ENCODE results near the gene RABL6. TPM values are rescaled to one million over a fixed set of nuclear protein-coding genes. Genes with fewer than 3 reads are reported as not detected.

The RABL6 gene
- total RNA-seq, 1 donor from 2014 or later, result 71.2 TPM

DNA sequence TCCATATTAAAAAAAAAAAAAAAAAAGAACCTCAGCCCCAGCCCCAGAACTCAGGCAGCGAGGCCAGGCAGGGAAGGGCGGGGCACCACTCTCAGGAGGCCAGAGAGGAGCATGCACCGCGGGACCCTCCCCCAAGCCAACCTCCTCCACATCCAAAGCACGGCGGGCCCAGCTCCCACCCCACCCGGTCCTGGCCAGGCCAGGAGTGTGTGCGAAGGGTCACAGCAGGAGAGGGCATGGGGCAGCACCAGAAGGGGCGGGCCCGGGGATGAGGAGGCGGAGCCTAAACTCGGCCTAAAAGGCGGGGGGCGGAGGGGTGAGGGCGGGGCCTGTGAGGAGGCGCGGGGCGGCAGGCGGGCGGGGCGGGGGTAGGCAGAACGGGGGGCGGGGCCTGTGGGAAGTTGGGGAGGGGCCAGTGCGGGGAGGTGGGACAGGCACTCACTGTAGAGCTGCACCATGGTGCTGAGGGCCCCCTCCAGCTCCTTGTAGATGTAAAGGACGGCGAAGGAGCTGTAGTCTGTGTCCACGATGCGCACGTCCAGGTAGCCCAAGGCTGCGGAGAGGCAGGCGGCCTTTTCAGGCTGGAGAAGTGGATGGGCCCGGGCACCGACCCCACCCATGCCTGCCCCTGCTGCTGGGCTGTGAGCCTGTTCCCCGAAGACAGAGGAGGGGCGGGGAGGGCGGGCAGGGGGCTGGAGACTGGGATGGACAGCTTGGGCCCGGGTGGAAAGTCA lies 44.7 kb upstream of the RABL6 start:
- TF ChIP-seq CTCF (IDR thresholded peaks at IDR 0.05) (no peak), EZH2phosphoT487 (IDR thresholded peaks at IDR 0.05) (no peak), EZH2 (IDR thresholded peaks at IDR 0.05) (no peak)
- H3K27me3 Mint-ChIP-seq (ENCODE audit: insufficient read depth, low read depth), result no peaks in the 10 kb centered on the region
- H3K4me3 Mint-ChIP-seq, result no peak overlapping the region
- H3K9me3 Mint-ChIP-seq, result no peaks in the 10 kb centered on the region
- Histone ChIP-seq H4K20me1 (ENCODE audit: low read depth) (no peaks in the 10 kb centered on the region), H3K27me3 (peaks cover 17% of the 10 kb centered on the region), H3K79me2 (ENCODE audit: low read depth) (no peaks in the 10 kb centered on the region), H3K9me3 (ENCODE audit: low read depth) (no peaks in the 10 kb centered on the region), H2AFZ (replicated peaks) (no peak overlapping the region), H3K4me2 (peak overlapping the region; percentile 57), H3K27ac (no peak overlapping the region), H3K36me3 (no peaks in the 10 kb centered on the region), H3F3A (ENCODE audit: low read depth) (peaks cover 22% of the 10 kb centered on the region), H3K9ac (no peak overlapping the region), H3K4me1 (peaks cover 10% of the 10 kb centered on the region), H3K4me3 (no peak overlapping the region)
- peaks cover 28% of the 10 kb centered on the region for H3K4me1 Mint-ChIP-seq
- DNase-seq (ENCODE audit: low spot score), result peak; percentile 93
- no peaks in the 10 kb centered on the region for H3K36me3 Mint-ChIP-seq
- no peak overlapping the region for H3K27ac Mint-ChIP-seq

DNA sequence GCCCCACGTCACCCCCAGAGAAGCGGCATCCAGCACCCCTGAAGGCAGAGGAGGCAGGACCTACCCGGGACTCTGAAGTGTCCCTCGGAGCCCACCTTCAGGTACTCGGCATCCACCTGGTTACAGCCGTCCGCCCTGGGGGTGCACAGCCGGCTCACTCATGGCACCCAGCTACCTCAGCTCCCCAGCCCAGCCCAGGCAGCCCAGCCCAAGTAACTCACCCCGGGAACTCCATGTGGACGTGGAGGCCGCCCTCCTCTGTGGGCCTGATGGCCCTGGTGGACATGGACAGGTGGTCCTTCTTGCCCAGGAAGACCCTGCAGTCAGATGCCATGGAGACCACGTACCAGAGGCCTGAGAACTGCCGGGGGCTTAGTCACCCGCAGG lies 44.1 kb upstream of the RABL6 start:
- no peak for DNase-seq (ENCODE audit: low spot score)
- Histone ChIP-seq H3K27ac (no peak overlapping the region), H3K27me3 (peaks cover 22% of the 10 kb centered on the region), H3K79me2 (ENCODE audit: low read depth) (no peaks in the 10 kb centered on the region), H3K36me3 (no peaks in the 10 kb centered on the region), H3K9me3 (ENCODE audit: low read depth) (no peaks in the 10 kb centered on the region), H4K20me1 (ENCODE audit: low read depth) (no peaks in the 10 kb centered on the region), H3K4me2 (peak overlapping the region; percentile 57), H3F3A (ENCODE audit: low read depth) (peaks cover 25% of the 10 kb centered on the region), H3K4me3 (no peak overlapping the region), H3K9ac (no peak overlapping the region), H2AFZ (replicated peaks) (no peak overlapping the region), H3K4me1 (peaks cover 10% of the 10 kb centered on the region)
- Mint-ChIP-seq H3K27ac (no peak overlapping the region), H3K4me3 (no peak overlapping the region), H3K4me1 (peaks cover 28% of the 10 kb centered on the region), H3K9me3 (no peaks in the 10 kb centered on the region), H3K36me3 (no peaks in the 10 kb centered on the region), H3K27me3 (ENCODE audit: insufficient read depth, low read depth) (no peaks in the 10 kb centered on the region)
- TF ChIP-seq EZH2phosphoT487 (IDR thresholded peaks at IDR 0.05) (no peak), EZH2 (IDR thresholded peaks at IDR 0.05) (no peak), CTCF (IDR thresholded peaks at IDR 0.05) (no peak)

- no peaks in the 10 kb centered on the region for H3K36me3 Mint-ChIP-seq
- no peak within 1 kb of the TSS for H2AFZ ChIP-seq (replicated peaks)
- no peaks in the 10 kb centered on the region for H3K27me3 Mint-ChIP-seq (ENCODE audit: insufficient read depth, low read depth)
- peaks cover 28% of the 10 kb centered on the region for H3K4me1 Mint-ChIP-seq
- no peak for DNase-seq (ENCODE audit: low spot score)
- peaks cover 10% of the 10 kb centered on the region for H3K4me1 ChIP-seq
- no peak within 1 kb of the TSS for H3K4me3 Mint-ChIP-seq
- peaks cover 28% of the 10 kb centered on the region for H3F3A ChIP-seq (ENCODE audit: low read depth)
- no peaks in the 10 kb centered on the region for H3K9me3 ChIP-seq (ENCODE audit: low read depth)
- no peak within 1 kb of the TSS for H3K27ac ChIP-seq
- H3K4me2 ChIP-seq, result peak within 1 kb of the TSS; percentile 57
- no peaks in the 10 kb centered on the region for H4K20me1 ChIP-seq (ENCODE audit: low read depth)
- H3K27me3 ChIP-seq, result peaks cover 25% of the 10 kb centered on the region
- H3K27ac Mint-ChIP-seq, result no peak within 1 kb of the TSS
- no peaks in the 10 kb centered on the region for H3K9me3 Mint-ChIP-seq
- H3K4me3 ChIP-seq, result no peak within 1 kb of the TSS
- TF ChIP-seq EZH2 (IDR thresholded peaks at IDR 0.05) (no peak), EZH2phosphoT487 (IDR thresholded peaks at IDR 0.05) (no peak), CTCF (IDR thresholded peaks at IDR 0.05) (no peak)
- no peaks in the 10 kb centered on the region for H3K36me3 ChIP-seq
- no peaks in the 10 kb centered on the region for H3K79me2 ChIP-seq (ENCODE audit: low read depth)
- no peak within 1 kb of the TSS for H3K9ac ChIP-seq
These were observed 43.4 kb upstream of the RABL6 start, which contains the start of gene LCN15 for GRCh38 chr9:136764301-136764891. TSS of gene LCN15 (minus strand) at chr9:136764518. CDS start at chr9:136764488, 30 bp downstream.

All from neural progenitor cell (in vitro differentiated cells).